Kasumi-1 (cell line): Measurements from ENCODE around the gene ARMC9.
A peak's percentile ranks its signal among the peaks of the same experiment; 100 is the strongest.
"Not testable (repeated sequence)": the region's sequence is repeated elsewhere in the genome, so short reads cannot be mapped to it uniquely, and the experiment has no call there.

Experiments used
- DNase-seq, 2 experiments: peaks; one replicate each; lab custom pipeline; 2025; lab: John Stamatoyannopoulos, UW

The ARMC9 gene

DNA sequence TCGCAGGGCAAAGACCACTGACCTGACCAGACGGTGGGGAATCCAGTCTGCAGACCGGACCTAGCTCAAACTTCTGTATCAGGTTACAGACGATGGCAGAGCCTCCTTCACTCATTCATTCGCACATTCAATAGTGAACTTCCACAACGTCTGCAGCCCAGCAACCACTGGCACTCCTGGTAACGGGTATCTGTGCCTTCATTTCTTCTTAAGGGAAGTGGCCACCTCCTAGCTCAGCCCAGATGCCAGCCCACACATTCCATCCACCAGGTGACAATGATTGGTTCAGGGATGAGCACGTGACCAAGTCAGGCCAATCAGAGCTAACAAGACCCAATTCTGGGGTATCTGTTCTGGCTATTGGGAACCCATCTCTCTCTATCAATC, 15.9 kb upstream of the ARMC9 start:
- peak; percentile 36 to 37 for DNase-seq

DNA sequence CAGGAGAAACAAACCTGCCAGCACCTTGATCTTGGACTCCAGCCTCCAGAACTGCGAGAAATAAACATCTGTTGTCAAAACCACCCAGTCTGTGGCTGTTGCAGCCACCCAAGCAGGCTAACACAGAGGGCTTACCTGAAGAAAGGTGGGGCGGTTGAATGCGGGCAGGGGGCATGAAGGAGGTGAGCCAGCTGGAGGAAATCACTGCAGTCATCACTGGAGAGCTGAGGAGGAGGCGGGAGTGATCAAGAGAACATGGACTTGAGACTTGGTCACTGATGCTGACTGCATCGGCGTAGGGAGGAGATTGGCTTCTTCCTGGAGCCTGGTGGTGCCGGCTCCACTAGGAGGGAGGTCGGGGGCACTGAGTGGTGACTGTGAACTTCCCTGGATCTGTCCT, 14.6 kb upstream of the ARMC9 start:
- DNase-seq: no peak

DNA sequence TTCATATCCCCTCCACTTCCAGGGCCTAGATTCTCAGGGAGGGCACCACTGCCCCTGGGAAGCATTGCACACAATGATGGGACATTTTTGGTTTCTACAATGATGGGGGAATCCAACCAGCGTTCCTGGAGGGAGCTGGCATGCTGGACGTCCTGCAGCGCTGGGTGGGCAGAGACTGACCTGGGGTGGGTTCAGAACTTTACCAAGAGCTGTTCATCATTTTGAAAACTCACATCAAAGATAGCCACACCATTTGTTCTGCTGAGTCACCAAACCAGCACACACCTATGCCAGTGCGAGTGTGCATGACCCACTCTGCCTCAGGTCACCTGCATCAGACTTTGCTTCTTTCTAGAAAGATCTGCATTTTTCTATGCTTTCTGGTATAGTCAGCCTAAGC, 14.1 kb upstream of the ARMC9 start:
- no peak for DNase-seq

DNA sequence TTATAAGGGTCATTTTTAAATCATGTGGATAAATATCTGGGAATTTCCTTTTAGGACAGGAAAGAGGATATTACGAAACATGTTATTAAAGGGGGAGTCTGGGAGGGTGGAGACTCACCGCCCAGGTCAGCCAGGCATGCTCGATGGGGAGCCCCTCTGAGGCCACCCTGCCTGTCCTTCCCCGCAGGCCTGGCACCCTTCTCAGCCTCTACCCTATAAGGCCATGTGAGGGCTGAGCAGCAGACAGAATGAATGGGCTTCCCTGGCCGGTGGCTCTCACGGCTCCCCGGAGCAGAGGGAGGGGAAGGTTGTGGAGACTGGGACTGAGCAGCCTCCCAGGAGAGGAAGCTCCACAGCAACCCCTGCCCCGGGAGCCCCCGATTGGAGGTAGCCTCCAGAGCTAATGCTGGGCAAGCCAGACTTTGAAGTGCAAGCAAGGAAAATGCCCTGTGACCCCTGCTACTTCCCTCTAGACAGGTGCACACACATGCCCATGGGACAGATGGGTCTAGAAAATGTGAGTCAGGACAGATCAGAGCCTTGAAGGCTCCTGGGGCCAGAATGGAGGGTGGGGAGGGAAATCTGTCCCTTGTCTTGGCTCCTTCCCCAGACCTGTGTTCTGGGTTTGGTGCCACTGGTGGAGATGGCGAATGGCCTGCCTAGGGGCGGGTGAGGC, 13.2 kb upstream of the ARMC9 start:
- no peak for DNase-seq

DNA sequence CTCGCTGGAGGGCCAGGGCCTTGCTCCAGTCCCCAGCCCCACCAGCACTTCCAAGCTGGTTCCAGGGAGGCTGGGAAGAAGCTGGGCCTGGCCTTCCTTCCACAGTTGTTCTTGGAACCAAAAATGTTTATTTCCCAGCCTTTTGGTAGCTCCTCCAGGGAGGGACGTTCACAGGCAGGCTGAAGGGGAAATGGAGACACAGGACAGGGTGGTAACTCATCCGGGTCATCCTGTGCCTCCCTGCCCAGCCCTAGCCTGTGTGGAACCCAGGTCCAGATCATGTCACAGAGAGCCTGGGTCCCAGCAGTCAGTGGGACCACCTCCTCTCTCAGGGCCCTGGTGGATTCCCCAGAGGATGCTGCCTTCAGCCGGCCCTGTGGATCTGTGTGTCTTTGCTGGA, 12.5 kb upstream of the ARMC9 start:
- no peak for DNase-seq

DNA sequence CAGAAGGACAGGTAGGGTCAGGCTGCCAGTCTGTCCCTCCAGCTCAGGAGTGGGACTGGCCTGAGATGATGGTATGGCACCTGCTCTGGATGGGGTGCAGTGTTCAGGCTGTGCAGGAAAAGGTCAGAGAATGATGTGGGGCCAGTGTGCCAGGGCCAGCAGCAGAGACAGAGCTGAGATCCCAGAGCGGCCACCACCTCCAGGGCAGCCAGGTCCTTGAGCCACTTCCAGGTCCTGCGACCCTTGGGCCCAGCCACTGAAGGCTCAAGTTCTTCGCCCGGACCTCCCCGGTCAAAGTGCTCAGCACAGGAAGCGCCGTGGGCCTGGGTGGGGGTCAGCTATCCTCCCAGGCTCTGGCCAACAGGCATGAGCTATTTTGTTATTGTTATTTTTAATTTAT, 12.1 kb upstream of the ARMC9 start:
- no peak for DNase-seq

DNA sequence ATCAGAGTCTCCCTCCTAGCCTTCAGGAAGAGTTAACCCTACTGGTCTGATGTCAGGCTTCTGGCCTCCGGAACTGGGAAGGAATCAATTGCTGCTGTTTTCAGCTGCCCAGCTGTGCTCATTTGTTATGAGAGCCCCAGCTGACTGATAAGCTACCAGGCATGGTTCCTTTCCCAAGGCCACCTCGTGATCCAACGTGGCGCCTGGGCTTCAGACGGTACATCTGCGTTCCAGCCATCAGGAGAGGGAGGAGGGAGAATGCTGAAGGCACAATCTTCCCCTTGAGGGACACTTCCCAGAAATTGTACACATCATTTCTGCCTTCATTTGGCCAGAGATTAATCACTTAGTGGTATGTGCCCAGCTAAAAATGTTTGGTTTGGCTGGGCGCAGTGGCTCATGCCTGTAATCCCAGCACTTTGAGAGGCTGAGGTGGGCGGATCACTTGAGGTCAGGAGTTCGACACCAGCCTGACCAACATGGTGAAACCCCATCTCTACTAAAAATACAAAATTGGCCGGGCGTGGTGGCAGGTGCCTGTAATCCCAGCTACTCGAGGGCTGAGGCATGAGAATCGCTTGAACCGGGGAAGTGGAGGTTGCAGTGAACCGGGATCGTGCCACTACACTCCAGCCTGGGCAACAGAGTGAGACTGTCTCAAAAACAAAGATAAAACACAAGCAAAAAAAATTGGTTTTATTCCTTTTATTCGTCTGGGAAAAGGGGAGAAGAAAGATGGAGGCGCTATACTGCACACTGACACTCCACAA, 10.5 kb upstream of the ARMC9 start:
- DNase-seq: no peak

DNA sequence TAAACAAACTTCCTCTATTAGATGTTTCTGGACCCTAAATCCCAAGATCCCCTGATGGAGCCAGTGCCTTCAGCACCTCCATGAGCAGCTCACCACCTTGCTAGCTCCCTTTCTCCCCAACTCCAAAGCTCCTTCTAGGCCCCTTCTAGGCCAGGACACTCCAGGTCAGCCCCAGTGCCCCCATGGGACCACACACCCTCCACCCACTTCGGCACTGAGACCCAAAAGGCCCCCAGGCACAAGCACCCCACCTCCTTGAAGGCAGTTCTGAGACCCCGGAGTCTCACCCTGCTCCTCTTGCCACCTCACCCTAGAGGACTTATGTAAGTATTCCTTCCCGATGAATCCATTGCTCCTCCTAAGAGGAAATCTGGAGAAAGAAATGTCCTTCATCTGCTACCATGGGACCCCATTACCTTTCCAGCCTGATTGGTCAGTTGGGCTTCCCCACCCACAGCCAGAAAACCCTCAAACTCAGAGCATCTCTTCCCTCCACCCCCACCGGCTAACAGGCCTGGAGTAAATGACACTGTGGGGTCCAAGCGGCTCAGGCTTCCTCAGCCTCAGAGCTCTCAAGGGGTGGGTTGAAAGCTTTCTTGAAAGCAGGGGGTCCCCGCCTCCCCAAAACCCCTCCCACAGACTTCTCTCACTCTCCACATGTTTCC, 9.8 kb upstream of the ARMC9 start:
- no peak for DNase-seq

DNA sequence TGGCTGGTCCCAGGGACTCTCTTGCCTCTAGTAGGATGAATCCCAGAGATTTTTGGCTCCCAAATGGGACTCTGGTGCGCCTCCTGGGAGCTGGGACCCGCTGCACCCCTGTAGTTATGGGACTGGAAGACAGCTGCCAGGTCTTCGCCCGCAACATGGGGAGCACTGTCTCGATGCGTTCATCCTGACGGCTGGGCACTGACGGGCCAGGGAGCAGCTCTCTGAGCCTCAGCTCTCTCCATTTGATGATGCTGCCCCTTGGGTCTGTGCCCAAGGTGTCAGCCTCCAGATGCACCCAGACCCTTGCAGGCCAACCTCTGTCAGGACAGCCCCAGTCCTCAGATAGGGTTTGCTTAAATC, 9.3 kb upstream of the ARMC9 start:
- no peak for DNase-seq

DNA sequence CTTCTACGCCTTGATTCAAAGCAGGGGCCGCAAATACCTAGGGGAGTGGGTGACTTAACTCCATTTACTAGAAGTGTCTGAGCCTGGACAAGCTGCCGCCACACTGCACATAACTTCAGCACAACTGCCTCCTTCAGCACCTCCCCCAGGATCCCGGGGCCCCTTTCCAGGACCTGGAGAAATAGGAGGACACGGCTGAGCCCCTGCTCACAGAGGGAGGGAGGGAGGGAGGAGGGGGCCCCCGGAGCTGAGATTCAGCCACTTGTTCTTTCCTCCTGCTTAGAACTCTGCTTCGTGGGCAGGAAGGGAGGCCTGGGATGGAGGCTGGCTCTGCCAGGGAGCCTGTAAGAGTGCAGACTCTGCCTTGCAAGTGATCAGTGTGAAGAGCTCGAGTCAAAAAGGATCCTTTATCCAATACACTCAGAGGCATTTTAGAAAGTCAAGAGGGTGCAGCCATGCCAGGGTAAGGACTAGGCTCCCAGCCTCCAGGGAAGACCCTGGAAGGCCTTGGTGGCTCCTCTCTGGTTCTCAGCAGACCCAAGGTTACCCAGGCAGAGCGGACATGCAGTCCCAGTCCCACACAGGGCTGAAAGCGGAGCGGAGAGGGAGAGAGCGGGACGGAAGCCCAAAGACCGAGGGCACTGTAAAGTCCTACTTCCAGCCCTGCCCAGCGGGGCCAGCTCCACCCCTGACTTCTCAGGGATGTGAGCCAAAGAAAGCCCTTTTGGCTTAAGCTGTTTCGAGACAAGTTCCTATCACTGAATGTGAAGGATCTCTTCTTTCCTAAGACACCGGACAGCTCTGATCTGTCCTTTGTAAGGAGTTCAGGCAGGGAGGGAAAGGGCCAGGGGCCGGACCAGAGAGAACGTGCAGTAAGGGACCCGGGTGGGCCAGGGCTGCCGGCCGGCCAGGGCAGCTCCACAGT, 8.6 kb upstream of the ARMC9 start:
- no peak for DNase-seq

DNA sequence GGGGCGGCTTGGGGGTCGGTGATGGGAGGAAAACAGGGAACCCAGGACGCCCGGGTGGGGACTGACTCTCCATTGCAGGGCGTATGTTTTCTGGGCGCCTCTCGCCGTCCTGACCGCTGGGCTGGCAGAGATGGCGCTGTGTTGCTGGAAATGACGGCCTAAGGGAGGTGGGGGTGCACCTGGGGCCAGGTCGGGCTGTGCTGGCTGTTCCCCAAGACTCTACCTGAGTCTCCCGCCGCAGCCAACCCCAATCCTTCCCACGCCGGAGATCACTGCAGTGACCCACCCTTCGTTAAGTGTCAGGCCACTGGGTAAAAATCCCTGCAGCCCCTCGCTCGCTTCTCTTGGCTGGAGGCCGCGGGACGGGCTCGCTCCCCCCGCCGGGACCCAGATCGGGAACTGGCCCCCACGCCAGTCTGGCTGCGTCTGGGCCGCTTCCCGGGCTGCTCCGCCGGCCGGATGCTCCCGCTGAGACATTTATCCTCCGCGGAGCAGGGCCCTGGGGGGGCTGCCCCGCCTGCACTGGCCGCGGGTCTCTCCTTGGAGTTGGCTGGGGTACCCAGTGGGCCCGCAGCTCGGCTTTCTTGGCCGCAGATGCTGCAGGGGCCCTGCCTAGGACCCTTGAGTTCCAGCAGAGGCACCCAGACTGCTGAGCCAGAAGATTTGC, 7.8 kb upstream of the ARMC9 start:
- no peak for DNase-seq

DNA sequence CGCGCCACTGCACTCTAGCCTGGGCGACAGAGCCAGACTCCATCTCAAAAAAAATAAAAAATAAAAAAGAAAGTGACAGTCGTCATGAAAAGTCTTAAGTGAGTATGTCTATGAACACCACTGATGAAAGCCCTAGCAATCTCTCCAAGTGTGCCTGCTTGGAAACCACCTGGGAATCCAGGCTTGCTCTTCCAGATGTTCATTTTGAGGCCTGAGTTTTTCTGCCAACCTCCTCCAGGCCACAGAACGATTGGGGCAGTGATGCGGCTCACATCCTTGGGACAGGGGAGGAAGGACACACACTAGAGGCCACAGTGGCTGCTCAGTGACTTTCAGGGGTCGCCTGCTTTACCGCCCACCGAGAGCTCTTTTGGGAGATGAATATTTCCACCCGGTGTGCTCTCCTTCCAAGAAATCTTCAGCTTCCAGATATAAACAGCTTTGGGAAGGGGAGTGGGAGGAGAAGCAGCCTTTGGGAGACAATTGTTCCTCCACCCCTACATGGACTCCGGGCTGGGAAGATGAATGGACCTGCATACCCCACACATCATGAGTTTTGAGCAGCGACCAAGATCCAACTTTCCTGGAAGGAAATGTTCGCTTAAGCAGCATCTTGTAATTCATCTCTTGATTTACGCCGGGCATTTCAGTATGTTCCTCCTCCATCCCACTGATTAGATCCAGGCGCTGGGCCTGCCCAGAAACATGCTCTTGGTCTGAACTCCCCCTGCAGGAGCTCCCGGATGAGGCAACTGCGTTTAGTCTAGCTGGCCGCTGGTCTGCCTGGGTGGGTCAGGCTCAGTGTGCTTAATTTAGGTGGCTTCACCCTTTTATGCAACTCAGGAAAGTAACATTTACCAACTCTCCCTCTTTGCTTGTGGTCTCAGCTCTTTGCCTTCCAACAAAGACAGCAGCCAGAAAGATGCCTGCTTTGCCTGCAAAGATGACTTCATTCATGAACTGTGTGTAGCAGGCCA, 6.2 kb upstream of the ARMC9 start:
- peak in 1 of 2 experiments; percentile 16 for DNase-seq

DNA sequence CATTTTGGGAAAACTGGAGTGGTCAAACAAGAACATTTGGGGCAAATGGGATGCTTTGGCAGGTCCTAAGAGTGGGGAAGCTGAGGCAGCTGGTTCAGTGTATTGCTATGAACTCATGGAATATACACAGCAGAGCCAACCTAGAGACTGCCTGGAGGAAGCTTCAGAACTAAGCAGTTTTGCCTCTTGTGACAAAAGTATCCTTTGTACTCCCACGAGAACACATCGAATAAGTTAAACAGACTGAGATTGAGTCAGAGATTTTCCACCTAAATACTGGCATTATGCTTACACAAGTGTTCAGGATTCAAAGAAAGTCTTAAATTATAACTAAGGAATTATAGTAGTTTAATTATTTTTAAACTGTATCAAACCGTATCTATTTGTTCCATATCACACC, 5.2 kb upstream of the ARMC9 start:
- DNase-seq: no peak

DNA sequence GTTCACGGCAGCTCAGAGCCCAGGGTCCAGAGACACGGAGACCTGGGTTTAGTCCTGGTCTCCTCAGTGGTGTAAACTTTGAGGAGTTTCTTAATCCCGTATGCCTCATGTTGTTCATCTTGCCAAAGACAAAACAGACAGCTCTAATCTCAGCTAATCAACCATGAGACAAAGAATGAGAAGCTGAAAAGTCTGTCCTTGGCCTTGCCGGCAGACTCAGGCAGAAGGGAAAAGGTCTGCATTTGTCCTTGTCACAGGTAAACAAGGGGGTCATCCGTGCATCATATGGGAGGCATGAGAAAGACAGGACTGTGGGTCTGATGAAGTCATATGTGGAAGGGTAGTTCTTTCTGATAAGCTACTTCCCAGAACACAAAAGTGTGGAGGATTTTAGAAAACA, 1.8 kb upstream of the ARMC9 start:
- DNase-seq: no peak

DNA sequence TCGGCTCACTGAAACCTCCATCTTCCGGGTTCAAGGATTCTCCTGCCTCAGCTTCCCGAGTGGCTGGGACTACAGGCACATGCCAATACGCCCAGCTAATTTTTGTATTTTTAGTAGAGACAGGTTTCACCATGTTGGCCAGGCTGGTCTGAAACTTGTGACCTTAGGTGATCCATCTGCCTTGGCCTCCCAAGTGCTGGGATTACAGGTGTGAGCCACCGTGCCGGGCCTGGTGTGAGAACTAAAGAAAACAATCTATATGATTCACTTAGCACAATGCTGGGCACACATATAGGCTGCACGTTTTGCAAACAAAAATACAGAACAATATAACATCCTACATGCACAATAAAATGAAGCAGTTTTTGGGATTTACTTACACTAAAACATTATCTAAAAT, 1.2 kb upstream of the ARMC9 start:
- not testable (repeated sequence) for DNase-seq

DNA sequence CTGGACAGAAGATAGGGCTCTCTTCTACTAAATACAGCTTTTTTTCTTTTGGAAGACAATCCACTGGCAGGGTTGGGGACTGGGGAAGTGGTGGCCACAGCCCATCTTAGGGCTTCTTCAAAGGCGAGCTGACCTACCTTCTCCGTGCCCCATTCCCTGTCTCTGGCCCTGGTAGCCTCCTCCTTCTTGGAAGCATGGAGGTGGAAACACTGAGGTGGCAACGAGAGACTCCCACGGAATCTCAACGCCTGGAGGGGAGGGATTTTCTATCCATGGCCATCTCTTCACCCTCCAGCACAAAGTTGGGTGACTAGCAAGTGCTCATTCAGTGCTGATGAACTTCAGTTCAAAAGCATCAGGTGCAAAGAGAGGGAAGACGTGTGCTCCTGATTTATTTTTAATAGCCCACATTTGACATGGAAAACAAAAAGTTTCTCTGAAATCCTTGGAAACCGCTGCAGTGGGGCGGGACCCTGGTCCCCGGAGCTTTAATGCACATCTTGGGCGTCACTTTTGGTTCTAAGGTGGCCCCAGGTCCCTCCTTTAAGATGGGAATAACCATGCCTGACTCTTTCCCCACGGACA, 633 bp upstream of the ARMC9 start:
- no peak for DNase-seq

DNA sequence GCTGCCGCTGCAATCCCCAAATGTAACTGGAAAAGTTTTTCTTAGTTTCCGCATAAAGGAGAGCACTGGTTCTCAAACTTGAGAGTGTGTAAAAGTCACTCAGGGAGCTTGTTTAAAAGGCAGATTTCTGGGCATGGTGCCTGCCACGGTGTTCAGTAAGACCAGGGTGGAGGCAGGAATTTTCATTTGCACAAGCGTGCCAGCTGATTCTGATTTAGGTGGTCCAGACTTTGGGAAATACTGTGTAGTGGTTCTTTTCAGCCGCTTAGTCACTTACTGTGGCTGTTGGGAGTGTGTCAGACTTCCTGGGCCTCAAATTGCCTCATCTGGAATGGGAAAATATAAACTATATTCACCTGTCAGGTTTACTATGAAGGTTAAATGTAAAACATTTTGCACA, 788 bp downstream of the ARMC9 start:
- no peak for DNase-seq

DNA sequence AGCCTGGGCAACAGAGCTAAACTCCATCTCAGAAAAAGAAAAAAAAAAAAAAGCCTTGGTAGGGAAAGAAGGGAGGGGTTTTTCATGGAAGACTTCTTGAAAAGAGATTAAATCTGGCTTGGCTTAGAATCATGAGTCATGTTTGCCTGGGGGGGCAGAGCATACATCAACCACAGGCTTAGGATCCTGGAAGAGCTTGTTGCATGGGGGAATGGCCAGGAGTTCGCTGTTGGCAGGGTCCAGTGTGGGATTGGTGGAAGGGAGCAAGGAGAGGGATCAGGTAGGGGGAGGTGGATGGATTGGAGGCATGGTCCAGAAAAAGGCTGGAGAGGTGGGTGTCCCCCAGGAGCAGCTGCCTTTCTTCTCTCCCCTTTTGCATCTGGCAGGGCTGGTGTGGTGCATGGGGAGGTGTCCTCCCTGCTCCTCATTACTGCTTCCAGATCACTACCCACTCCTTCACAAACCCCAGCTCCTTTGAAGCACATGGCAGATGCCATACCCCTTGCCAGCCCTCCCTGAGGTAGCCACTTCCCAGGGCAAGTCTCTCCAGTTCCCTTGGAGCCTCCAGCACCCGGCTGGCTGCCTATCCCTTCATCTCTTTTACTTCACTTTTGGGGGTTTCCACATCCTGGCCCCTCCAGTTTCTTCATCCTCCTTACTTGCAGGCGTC, 2.5 kb downstream of the ARMC9 start:
- DNase-seq: no peak

DNA sequence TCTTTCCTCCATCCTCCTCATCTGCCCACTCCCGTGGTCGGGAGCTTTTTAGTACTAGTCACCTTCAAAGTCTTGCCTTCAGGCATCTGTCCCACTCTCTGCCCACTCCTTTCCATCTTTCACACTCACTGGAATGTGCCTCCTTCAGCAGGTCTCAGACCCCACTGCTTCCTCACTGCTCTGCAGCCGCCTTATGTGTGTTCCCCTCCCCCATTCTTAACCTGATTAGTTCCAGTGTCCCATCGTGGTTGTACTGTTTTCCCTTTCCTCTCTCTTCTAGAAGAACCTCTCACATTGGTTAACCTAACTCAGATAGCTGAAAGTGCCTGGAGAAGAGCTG, 3.0 kb downstream of the ARMC9 start:
- DNase-seq: no peak

DNA sequence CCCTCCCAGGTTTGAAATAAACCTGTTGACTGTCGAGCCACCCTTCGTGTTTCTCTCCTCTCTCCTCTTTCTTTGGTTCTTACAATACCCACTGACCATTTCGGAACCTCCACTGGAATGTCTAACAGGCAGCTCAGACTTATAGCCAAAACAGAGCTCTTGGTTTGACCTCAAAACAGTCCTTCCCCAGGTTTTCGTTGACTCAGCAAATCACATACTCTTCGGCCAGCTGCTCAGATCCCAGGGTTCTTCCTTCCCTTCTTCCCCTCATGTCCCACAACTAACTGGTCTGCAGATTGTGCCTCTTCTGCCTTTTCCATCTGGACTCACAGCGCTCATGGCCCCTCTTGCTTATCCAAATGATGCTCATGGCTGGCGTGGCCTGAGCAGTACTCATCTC, 4.7 kb downstream of the ARMC9 start:
- DNase-seq: no peak
